Heart right ventricle (tissue), 16 donors: ENCODE data around the gene DDX24. TPM values are rescaled to one million over a fixed set of nuclear protein-coding genes. Genes with fewer than 3 reads are reported as not detected.

Experiments
- ATAC-seq, 8 donors: fragments of 200-7000 bp; cut with Tn5 transposase; one replicate each; pipeline ENCODE4 v1.9.1; 2020; ENCODE audit warnings: mild to moderate bottlenecking in 8 of 8, moderate library complexity in 8 of 8, moderate number of reproducible peaks in 1 of 8
- DNase-seq, 2 donors: peaks; one replicate each; pipeline ENCODE4 v3.0.0-alpha.2; 2020
- H3K27ac ChIP-seq, 10 donors: fragments of 200-600 bp; sonication (generic) in 2 of 10; one replicate each; pipeline versions ENCODE4 v1.5.0 to v1.8.0; 2020 to 2022; ENCODE audit warnings: mild to moderate bottlenecking in 3 of 10
- H3K27me3 ChIP-seq, 7 donors: fragments of 200-600 bp; one replicate each; pipeline ENCODE4 v1.8.0; 2021 to 2022; ENCODE audit warnings: mild to moderate bottlenecking in 2 of 7
- H3K36me3 ChIP-seq, 9 donors: fragments of 200-600 bp; sonication (generic) in 1 of 9; one replicate each; pipeline versions ENCODE4 v1.5.0 to v1.8.0; 2020 to 2022; ENCODE audit warnings: mild to moderate bottlenecking in 2 of 9
- H3K4me1 ChIP-seq, 9 donors: fragments of 200-600 bp; sonication (generic) in 1 of 9; one replicate each; pipeline versions ENCODE4 v1.5.0 to v1.8.0; 2020 to 2022; ENCODE audit warnings: mild to moderate bottlenecking in 4 of 9
- H3K4me3 ChIP-seq, 10 donors: fragments of 200-600 bp; sonication (generic) in 2 of 10; one replicate each; pipeline versions ENCODE4 v1.5.0 to v1.8.0; 2020 to 2022; ENCODE audit warnings: mild to moderate bottlenecking in 7 of 10, moderate library complexity in 2 of 10
- H3K9me3 ChIP-seq, 11 donors: fragments of 200-600 bp in 10 of 11; sonication (generic) in 2 of 11; one replicate each; pipeline versions ENCODE4 v1.5.0 to v1.8.0; 2013 to 2022; ENCODE audit warnings: mild to moderate bottlenecking in 2 of 11, control low read depth in 1 of 11, moderate library complexity in 1 of 11
- WGBS, 2 donors: extraction: QIAGEN DNeasy Blood & Tissue Kit; methylation state at CpG; one replicate each; pipeline ENCODE4 v1.1.7; 2013; ENCODE audit warnings: inconsistent platforms in 1 of 2; 5-methylcytosine and 5-hydroxymethylcytosine counted together
- intact Hi-C, 10 donors: fragments of 100-400 bp; cut with DNase I; formaldehyde crosslinking; loops; one replicate each; pipeline versions ENCODE4 v1.11.1 to v1.14.2; 2022
- polyA plus RNA-seq, 2 donors: library from polyadenylated mRNA; stranded (reverse); fragments of 200-250 nt; gene quantifications; one replicate each; pipeline ENCODE4 v1.2.3, GENCODE V29; 2013
- total RNA-seq, 10 donors: library from RNA; stranded (reverse); fragmentation: NEBNext Ultra II Directional in 3 of 10; extraction: Animal tissue kit (Norgen Biotek cat#: 25700) in 3 of 10; gene quantifications; one replicate each; pipeline versions ENCODE4 v1.2.1 to v1.2.4, GENCODE V29; 2021 to 2023
- TF ChIP-seq, protein P1 (sequence below), 9 donors: fragments of 200-600 bp; sonication (generic) in 2 of 9; IDR thresholded peaks; one replicate each; pipeline versions ENCODE4 v1.5.0 to v1.8.0; 2021 to 2022; ENCODE audit warnings: antibody characterized with exemption in 9 of 9, mild to moderate bottlenecking in 5 of 9, moderate library complexity in 1 of 9
- donor health status: Arrhythmogenic right ventricular cardiomyopathy.
- donor health status: ischemic (EF 13 %, LVEDD 7.1; RV severe dilation, severe dysfunction).
- donor health status: healthy with polysubstance abuse.
- donor health status: DM: no; HTN: yes; CAD: no.
- donor health status: DM: no; HTN: no; CAD: no.
- donor health status: ischemic (EF 25% LVEDD 6.9; RV normal size, moderate dysfunction).
- donor health status: ischemic (EF 25% LVEDD 5.7; RV mildly dilated, moderate dysfunction).
- donor health status: healthy.
- donor health status: DM: yes; HTN: yes; CAD: no.
- donor health status: Ischemic cardiomyopathy.
- donor health status: ischemic (EF 35%, LVEDD 5.7; RV mildly dilated, moderate dysfunction).
- donor health status: nonischemic (EF 11% LVEDD 7.7; RV severe dilation, severe dysfunction).
- donor health status: DM: yes; HTN: yes; CAD: no.
- donor health status: PGD.
- donor health status: ischemic (EF 29% LVEDD 5.4; RV normal size, mild dysfunction).
- donor health status: nonischemic (EF 23%, LVEDD 6.1; RV moderate dilation, normal function).

The DDX24 gene
- total and polyA plus RNA-seq, 12 donors = 94.1 to 269 (median 234) TPM

DNA sequence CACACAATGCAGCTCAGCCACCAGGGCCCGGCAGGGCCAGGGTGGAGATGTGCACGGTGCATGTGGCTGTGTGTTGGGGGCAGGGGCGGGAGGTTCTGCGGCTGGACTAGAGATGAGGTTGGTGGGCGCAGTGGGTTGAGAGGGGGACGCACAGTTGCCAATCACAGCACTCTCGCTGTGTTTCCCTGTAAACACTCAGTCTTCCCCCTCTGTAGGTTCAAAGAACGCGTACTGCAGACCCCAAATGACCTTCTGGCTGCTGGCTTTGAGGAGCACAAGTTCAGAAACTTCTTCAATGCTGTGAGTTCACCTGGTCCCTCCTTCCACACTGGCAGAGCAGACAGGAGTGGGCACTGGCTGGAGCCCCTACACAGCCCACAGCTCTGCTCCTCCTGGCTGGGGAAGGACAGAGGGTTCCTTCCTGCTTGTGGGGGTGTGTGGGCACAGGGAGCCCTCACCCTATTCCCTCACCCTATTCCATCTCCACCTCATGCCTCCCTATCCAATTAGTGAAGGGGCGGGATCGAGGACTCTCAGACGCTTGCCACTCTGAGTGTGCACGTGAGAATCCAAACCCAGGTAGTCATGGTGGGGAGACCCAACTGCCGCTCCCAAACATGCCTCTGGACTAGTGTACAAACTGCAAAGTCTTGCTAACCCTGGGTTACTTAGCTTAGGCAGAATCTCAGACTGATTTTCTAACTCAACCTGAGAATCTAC, 37.1 kb downstream of the DDX24 start:
- peaks cover 0 to 51% (median 41%) of the 10 kb centered on the region in 9 donors for H3K36me3 ChIP-seq
- TF ChIP-seq, protein P1, sequence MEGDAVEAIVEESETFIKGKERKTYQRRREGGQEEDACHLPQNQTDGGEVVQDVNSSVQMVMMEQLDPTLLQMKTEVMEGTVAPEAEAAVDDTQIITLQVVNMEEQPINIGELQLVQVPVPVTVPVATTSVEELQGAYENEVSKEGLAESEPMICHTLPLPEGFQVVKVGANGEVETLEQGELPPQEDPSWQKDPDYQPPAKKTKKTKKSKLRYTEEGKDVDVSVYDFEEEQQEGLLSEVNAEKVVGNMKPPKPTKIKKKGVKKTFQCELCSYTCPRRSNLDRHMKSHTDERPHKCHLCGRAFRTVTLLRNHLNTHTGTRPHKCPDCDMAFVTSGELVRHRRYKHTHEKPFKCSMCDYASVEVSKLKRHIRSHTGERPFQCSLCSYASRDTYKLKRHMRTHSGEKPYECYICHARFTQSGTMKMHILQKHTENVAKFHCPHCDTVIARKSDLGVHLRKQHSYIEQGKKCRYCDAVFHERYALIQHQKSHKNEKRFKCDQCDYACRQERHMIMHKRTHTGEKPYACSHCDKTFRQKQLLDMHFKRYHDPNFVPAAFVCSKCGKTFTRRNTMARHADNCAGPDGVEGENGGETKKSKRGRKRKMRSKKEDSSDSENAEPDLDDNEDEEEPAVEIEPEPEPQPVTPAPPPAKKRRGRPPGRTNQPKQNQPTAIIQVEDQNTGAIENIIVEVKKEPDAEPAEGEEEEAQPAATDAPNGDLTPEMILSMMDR (IDR thresholded peaks at IDR 0.05) = no peak
- H3K4me1 ChIP-seq = peaks cover 0 to 32% (median 15%) of the 10 kb centered on the region in 9 donors
- ATAC-seq (no peak), DNase-seq (no peak)
- no peaks in the 10 kb centered on the region for H3K27me3 ChIP-seq
- H3K4me3 ChIP-seq = no peak overlapping the region
- H3K9me3 ChIP-seq = no peaks in the 10 kb centered on the region
- 82 to 86% methylated on average over 14 of the region's 14 CpGs for WGBS, 2 donors
- intact Hi-C loops = loop anchor here in 1 of 10 donors (5.0 kb wide), 1 partner anchor 93 kb away; no protein-coding TSS in a partner anchor
- no peak overlapping the region for H3K27ac ChIP-seq

DNA sequence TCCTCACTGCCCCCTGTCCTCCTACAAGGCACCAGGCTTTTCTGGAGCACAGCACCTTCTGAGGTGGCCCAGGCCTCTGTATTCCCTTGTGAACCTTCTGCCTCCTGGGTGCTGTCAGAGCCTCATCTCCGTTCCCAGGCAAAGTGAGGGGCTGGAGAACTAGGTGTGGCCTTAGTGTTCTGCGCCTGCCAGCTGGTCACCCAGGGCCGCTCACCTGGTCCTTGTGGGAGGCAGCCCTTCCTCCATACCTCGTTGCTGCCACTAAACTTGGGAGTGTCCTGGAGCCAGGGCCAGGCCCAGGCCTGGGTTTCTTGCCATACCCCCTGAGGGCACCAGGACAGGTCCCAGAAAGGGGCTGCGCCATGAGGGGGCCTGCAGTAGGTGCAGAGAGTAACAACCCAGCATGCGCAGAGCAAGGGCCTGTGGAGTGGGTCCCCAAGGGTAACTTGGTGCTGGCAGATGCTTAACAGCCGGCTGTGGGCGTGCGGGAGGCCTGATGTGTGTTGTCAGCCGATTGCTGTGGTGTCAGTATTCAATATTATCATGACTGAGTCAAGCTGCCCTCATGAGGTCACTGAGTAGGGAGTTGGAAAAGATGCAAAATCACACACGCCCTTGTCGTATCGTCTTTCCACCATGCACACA, 37.8 kb downstream of the DDX24 start:
- Histone ChIP-seq H3K36me3 (peaks cover 0 to 44% (median 34%) of the 10 kb centered on the region in 9 donors), H3K27ac (peak overlapping the region in 1 of 10 donors; percentile 11), H3K9me3 (no peaks in the 10 kb centered on the region), H3K4me1 (peaks cover 0 to 26% (median 15%) of the 10 kb centered on the region in 9 donors), H3K27me3 (no peaks in the 10 kb centered on the region), H3K4me3 (no peak overlapping the region)
- ATAC-seq = peak in 6 of 8 donors; percentile 3 to 32 (median 16)
- intact Hi-C loops = loop anchor here in 1 of 10 donors (5.0 kb wide), 1 partner anchor 94 kb away; no protein-coding TSS in a partner anchor
- TF ChIP-seq, protein P1 (IDR thresholded peaks at IDR 0.05) = no peak
- no peak for DNase-seq
- 74 to 78% methylated on average over 13 of the region's 13 CpGs for WGBS, 2 donors

DNA sequence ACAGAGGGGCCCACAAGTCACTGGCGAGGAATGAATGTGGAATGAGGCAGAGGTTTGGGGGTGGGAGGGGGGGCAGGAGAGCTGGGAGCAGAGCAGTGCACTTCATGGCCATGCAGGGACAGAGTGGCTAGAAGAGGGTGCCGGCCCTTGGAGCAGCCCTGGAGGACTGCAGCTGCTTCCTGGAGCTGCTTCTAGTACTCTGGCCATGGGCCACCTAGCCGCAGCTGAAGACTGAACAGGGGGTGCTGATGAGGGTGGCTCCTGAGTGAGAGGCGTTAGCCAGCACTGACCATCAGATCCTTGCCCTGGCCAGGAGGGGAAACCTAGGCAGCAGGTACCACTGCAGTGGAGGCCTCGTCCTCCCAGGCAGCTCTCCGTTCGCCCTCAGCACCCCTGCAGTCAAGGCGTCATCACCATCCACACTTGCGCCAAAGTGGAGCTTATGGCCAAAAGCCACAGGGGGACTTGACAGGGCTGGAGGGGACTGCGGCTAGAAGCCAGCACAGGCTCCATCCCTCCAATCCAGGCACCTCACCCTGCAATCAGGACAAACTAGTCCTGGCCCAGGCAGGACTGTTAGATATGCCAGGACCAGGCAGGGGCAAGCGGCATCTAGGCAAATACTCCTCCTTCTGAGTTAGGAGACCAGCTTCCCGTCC, 38.4 kb downstream of the DDX24 start:
- H3K4me3 ChIP-seq = no peak overlapping the region
- H3K9me3 ChIP-seq = no peaks in the 10 kb centered on the region
- H3K27ac ChIP-seq = peak overlapping the region in 7 of 10 donors; percentile 13 to 75 (median 51)
- DNase-seq (no peak), ATAC-seq (peak; percentile 19 to 35 (median 25))
- WGBS, 2 donors = 58 to 59% methylated on average over 12 of the region's 12 CpGs
- peaks cover 0 to 37% (median 27%) of the 10 kb centered on the region in 9 donors for H3K36me3 ChIP-seq
- TF ChIP-seq, protein P1 (IDR thresholded peaks at IDR 0.05) = no peak
- no peaks in the 10 kb centered on the region for H3K27me3 ChIP-seq
- intact Hi-C loops = loop anchor here in 1 of 10 donors (5.0 kb wide), 1 partner anchor 95 kb away; no protein-coding TSS in a partner anchor
- H3K4me1 ChIP-seq = peaks cover 0 to 26% (median 15%) of the 10 kb centered on the region in 9 donors
